ENCODE measurements around the gene SEMA5A.

The SEMA5A gene

GRCh38 chr5:9431151-9431495, 114.8 kb downstream of the SEMA5A start:
- no peak overlapping the region for H3K4me3 ChIP-seq (ENCODE audit: low read depth, low read length)
- no peak for DNase-seq (ENCODE audit: low read depth)
- TF ChIP-seq CTCF (IDR thresholded peaks at IDR 0.05; ENCODE audit: control insufficient read depth, extremely low read depth, insufficient read depth) = no peak

GRCh38 chr5:9430306-9430705, 115.6 kb downstream of the SEMA5A start:
- TF ChIP-seq CTCF (IDR thresholded peaks at IDR 0.05; ENCODE audit: control insufficient read depth, extremely low read depth, insufficient read depth) = no peak
- no peak overlapping the region for H3K4me3 ChIP-seq (ENCODE audit: low read depth, low read length)
- DNase-seq (ENCODE audit: low read depth) = no peak

- TF ChIP-seq CTCF (IDR thresholded peaks at IDR 0.05; ENCODE audit: control insufficient read depth, extremely low read depth, insufficient read depth) = no peak
- no peak overlapping the region for H3K4me3 ChIP-seq (ENCODE audit: low read depth, low read length)
- no peak for DNase-seq (ENCODE audit: low read depth)
Observed at GRCh38 chr5:9429691-9430215, 116.1 kb downstream of the SEMA5A start.

DNA sequence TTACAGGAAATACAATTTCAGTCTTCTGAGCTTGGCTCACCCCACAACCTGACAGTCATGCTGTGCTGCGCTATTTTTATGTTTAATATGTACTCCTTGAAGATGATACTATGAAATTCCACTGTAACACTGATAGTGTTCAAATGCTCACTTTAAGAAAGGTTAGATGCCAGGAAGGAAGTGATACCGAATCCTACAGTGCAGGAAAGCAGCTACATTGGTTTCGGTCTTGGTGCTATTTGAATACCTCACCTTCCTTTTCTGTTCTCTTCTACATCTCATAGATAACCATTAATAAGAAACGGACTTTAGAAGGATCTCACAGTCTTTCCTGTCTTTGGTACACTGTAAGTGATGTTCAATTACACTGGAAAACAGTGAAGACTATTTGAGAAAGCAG, 117.6 kb downstream of the SEMA5A start:
- TF ChIP-seq CTCF (IDR thresholded peaks at IDR 0.05; ENCODE audit: control insufficient read depth, extremely low read depth, insufficient read depth) = no peak
- no peak for DNase-seq (ENCODE audit: low read depth)
- no peak overlapping the region for H3K4me3 ChIP-seq (ENCODE audit: low read depth, low read length)

GRCh38 chr5:9425710-9426109, 120.2 kb downstream of the SEMA5A start:
- no peak overlapping the region for H3K4me3 ChIP-seq (ENCODE audit: low read depth, low read length)
- DNase-seq (ENCODE audit: low read depth) = no peak
- no peak for TF ChIP-seq CTCF (IDR thresholded peaks at IDR 0.05; ENCODE audit: control insufficient read depth, extremely low read depth, insufficient read depth)

- no peak for TF ChIP-seq CTCF (IDR thresholded peaks at IDR 0.05; ENCODE audit: control insufficient read depth, extremely low read depth, insufficient read depth)
- DNase-seq (ENCODE audit: low read depth) = no peak
Observed at GRCh38 chr5:9423571-9423970, 122.3 kb downstream of the SEMA5A start.

DNA sequence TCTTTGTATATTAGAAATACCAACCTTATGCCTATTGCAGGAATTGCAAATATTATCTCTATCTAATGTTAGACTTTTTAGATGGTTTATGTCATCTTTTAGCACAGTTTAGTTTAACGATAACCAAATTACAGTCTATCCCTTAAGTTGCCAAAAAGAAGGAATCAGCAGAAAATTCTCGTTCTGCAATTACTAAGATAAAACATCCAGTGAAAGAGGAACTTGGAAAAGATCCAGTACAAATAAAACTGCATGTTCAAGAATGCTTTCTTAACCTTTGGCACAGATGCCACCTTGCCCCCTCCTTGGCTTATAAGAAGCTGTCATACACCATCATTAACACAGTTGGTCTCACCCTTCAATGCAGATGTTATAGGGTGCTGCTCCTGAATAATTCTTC, 124.0 kb downstream of the SEMA5A start:
- DNase-seq (ENCODE audit: low read depth) = peak; percentile 53
- H3K4me3 ChIP-seq (ENCODE audit: low read depth, low read length) = no peak overlapping the region
- TF ChIP-seq CTCF (IDR thresholded peaks at IDR 0.05; ENCODE audit: control insufficient read depth, extremely low read depth, insufficient read depth) = no peak

More at GRCh38 chr5:9423571-9423970, 122.3 kb downstream of the SEMA5A start:
- no peak overlapping the region for H3K4me3 ChIP-seq (ENCODE audit: low read depth, low read length)

Data from LNCaP clone FGC (cell line).